GM21528 (cell line): Measurements from ENCODE around the gene AMIGO1.

ENCODE experiments used
- ATAC-seq: cut with Tn5 transposase; IDR thresholded peaks from one replicate; pipeline ENCODE4 v1.9.1; 2021; ENCODE audit warnings: mild to moderate bottlenecking, moderate library complexity; ENCODE audit not compliant: unreplicated experiment, low FRiP score

Gene AMIGO1

GRCh38 chr1:109532365-109533136, 23.0 kb upstream of the AMIGO1 start:
- peak; percentile 72 for ATAC-seq

DNA sequence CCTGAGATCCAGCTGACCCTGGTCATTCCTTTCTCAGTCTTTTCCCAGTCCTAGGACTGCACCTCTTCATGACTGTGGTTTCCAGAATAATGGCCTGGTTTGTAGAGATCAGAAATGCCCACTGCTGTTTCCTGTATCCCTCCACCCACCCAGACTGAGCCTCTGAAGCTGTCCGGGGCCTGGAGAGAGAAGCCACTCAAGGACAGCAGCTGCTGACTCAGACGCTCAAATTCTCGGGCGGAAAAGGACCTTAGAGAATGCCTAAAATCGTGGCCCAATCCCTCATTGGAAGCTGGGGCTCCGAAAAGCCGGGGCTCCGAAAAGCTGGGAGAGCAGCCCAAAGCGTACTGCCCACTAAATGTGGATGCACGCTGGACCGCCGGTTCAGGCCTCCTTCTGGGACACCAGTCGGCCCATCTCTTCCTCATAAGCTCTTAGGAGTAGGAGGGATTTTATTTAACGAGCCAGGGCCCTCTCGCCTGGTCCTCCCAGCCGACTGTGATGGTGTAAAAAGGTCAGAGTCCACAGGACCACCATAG, 22.4 kb upstream of the AMIGO1 start:
- no peak for ATAC-seq

DNA sequence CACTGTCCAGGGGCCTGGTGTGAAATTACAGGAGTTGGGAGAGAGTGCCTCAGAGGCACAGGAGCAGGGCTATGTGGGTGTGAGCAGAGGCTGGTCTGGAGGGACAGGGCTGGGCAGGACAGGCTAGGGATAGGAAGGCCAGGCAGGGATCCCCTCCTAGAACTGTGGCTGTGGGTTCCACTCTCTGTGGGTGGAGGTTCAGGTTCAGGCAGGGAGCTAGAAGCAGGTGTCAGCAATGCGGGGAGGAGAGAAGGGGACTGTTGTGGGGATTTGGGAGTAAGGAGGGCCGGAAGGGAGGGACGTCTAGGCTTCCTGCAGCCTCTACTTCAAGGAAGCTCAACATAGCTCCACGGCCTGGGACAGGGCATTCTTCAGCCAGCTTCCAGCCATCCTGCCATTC, 21.9 kb upstream of the AMIGO1 start:
- ATAC-seq = no peak

GRCh38 chr1:109530457-109531087, 21.0 kb upstream of the AMIGO1 start:
- no peak for ATAC-seq

- no peak for ATAC-seq
These were observed 20.4 kb upstream of the AMIGO1 start for GRCh38 chr1:109529881-109530456.

DNA sequence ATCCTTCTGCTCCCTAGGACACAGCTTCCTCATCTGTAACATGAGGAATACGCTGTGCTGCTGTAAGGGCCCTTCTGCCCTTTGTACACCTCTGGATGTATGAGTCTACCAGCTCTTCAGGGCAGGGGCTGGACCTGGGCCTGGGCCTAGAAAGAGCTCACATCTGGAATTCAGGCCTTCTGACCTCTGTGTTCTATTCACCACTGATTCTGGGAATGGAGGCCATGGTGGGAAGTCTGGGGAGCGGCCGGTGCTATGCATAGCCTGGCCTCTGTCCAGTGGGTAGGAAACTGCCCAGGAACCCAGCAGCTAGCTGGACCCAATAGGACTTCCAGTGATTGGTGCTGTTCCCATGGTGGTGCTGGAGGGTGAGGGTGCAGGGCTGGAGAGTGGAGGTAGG, 19.2 kb upstream of the AMIGO1 start:
- ATAC-seq = no peak

- no peak for ATAC-seq
These were observed 18.5 kb upstream of the AMIGO1 start for GRCh38 chr1:109527846-109528695.

DNA sequence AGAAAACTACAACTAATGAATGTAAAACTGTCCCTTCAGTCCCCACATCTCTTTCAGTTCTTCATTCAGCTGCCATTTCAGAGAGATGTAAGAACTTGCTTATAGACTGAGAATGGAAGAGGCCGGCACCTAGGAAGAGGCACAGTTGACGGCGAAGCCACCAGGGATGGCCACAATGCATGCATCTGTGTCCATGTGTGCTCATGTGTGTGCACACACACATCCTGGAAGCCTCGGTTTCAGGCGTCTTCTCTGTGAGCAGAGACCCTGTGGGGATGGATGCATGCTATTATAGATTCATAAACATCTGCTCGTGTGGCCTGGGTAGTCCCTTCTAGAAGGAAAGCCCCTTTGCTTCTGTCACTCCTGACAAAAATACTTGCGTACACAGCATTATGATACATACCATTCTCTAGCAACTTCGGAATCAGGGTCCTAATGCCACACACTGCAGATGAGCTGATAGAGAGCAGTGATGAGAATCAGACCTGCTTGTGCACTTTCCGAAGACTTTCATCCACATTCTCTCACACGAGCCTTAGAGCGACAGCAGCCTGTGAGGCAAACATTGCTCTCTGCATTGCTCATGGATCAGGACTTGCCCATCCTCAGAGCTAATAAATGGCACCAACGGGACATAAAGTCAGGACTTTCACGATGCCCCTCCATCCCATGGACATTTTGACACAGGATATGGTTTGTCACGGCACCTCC, 17.7 kb upstream of the AMIGO1 start:
- no peak for ATAC-seq

DNA sequence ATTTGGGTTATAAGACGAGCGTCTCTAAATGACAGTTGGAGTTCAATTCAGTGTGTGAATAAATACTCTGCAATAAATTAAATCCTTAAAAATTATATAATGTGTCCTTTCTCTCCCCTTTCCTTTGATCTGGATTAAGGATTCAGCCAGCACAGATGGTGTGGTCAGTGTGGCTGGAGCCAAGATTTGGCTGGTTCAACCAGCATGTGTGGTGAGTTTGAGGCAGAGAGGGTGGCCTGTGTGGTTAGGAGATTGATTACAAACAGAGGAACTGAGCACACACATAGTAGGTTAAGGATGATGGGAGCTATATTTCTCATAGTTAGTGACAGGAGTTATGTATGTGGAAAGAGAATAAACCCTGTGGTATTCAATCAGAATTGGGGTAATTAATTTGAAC, 14.2 kb upstream of the AMIGO1 start:
- no peak for ATAC-seq

- ATAC-seq = no peak
These were observed 12.5 kb upstream of the AMIGO1 start for GRCh38 chr1:109522026-109522425.

- ATAC-seq = no peak
These were observed 11.8 kb upstream of the AMIGO1 start for GRCh38 chr1:109521002-109521951.

- no peak for ATAC-seq
These were observed 7.8 kb upstream of the AMIGO1 start for GRCh38 chr1:109517337-109517736.

GRCh38 chr1:109516872-109517271, 7.3 kb upstream of the AMIGO1 start:
- ATAC-seq = no peak

- no peak for ATAC-seq
These were observed 5.3 kb upstream of the AMIGO1 start for GRCh38 chr1:109514846-109515245.

- ATAC-seq = no peak
These were observed 3.7 kb upstream of the AMIGO1 start for GRCh38 chr1:109513110-109513710.

GRCh38 chr1:109508873-109509175, 703 bp downstream of the AMIGO1 start:
- no peak for ATAC-seq

DNA sequence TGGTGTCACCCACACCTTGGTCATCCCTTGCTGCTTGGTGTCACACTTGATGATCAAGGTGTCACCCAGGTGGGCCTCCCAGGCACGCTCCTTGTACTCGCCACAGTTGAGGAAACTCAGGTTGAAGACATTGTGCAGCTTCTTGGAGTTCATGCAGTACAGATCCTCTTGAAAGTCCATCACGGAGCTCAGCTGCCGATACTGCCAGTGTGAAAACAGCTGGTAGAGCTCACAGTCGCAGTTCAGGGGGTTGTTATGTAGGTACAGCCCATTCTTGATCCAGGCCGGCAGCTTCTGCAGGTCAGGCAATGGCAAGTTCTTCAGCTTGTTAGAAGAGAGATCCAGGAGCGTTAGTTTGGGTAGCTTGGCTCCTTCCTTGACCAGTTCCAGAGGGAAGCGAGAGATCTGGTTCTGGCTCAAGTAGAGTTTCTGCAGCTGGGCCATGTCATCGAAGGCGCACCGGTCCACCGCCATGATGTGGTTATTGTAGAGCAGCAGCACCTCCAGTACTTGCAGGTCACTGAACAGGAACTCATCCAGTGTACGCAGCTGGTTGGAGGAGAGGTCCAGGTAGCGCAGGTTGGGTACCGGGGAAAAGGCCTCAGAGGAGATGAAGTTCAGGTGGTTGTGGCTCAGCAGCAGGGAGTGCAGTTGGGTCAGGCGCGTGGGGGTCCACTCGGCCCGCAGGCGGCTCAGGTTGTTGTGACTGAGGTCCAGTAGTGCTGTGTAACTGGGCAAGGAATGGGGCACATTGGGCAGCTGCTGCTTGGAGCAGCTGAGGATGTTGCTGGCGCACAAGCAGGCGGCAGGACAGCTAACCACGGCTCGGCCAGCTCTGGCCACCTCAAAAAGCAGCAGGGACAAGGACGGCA, 1.3 kb downstream of the AMIGO1 start:
- no peak for ATAC-seq

DNA sequence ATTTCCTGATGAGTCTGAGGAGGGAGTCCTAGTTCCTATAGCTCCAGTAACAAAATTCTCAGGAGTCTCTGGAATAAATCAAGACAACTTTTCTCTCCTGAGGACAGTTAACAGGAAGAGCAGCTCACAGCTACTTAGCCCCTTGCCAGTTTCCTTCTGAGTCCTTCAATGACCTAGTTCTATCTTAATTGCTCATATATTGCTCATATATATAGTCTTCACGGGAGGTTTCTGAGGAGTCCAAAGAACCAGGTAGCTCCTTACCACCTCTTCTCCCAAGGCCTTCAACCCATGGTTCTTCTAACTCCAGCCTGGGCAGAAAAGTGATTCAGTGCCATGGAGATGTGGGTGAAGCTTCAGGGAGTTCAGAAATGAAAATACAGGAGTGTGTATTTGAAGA, 4.6 kb downstream of the AMIGO1 start:
- ATAC-seq = no peak
